Tibial artery (tissue), 4 donors: ENCODE measurements around the gene YIPF1.

Source experiments
- DNase-seq, 2 donors: peaks; one replicate each; pipeline ENCODE4 v3.0.0-alpha.2; 2019
- H3K27ac ChIP-seq, 2 donors: fragments of 200-600 bp; sonication (generic) in 1 of 2; 1 replicate in 1 of 2; 2 replicates in 1 of 2; pipeline ENCODE4 v1.5.1; 2018 to 2019; ENCODE audit warnings: mild to moderate bottlenecking in 1 of 2
- H3K27me3 ChIP-seq, 2 donors: fragments of 200-600 bp; sonication (generic) in 1 of 2; one replicate each; pipeline versions ENCODE4 v1.5.1 to v1.6.0; 2016 to 2019
- H3K36me3 ChIP-seq, 3 donors: fragments of 200-600 bp; sonication (generic) in 2 of 3; one replicate each; pipeline ENCODE4 v1.5.1; 2016 to 2019; ENCODE audit warnings: mild to moderate bottlenecking in 2 of 3
- H3K4me1 ChIP-seq, 4 donors: fragments of 200-600 bp; sonication (generic) in 2 of 4; 1 replicate in 3 of 4; 2 replicates in 1 of 4; pipeline ENCODE4 v1.5.1; 2016 to 2019
- H3K4me3 ChIP-seq, 2 donors: fragments of 200-600 bp; sonication (generic) in 1 of 2; 1 replicate in 1 of 2; 2 replicates in 1 of 2; pipeline ENCODE4 v1.5.1; 2018 to 2019; ENCODE audit warnings: mild to moderate bottlenecking in 2 of 2
- H3K9me3 ChIP-seq, 3 donors: fragments of 200-600 bp; sonication (generic) in 1 of 3; one replicate each; pipeline ENCODE4 v1.5.1; 2016 to 2019
- CTCF ChIP-seq, 2 experiments: fragments of 200-600 bp in 1 of 2; fragments of 450-650 bp in 1 of 2; IDR thresholded peaks; one replicate each; pipeline ENCODE4 v1.5.1; 2017 to 2019; ENCODE audit warnings: antibody characterized with exemption in 2 of 2, mild to moderate bottlenecking in 1 of 2, moderate library complexity in 1 of 2
- intact Hi-C: fragments of 100-400 bp; cut with DNase I; formaldehyde crosslinking; loops from one replicate; pipeline ENCODE4 v1.15.0; 2023; ENCODE audit warnings: low total_unique reads

Gene YIPF1

GRCh38 chr1:53902235-53903138, 12.9 kb upstream of the YIPF1 start:
- TF ChIP-seq CTCF (IDR thresholded peaks at IDR 0.05) = no peak
- H3K27me3 ChIP-seq = no peaks in the 10 kb centered on the region
- no peak for DNase-seq

GRCh38 chr1:53899708-53900107, 10.1 kb upstream of the YIPF1 start:
- H3K4me1 ChIP-seq = peaks cover 0 to 58% (median 42%) of the 10 kb centered on the region in 4 donors
- no peaks in the 10 kb centered on the region for H3K9me3 ChIP-seq
- H3K36me3 ChIP-seq = no peaks in the 10 kb centered on the region
- DNase-seq = no peak
- H3K27ac ChIP-seq = peak overlapping the region in 1 of 2 donors; percentile 71
- H3K4me3 ChIP-seq = no peak overlapping the region
- no peak for TF ChIP-seq CTCF (IDR thresholded peaks at IDR 0.05)
- intact Hi-C loops = no loop called here
- no peaks in the 10 kb centered on the region for H3K27me3 ChIP-seq

More at GRCh38 chr1:53902235-53903138, 12.9 kb upstream of the YIPF1 start:
- Histone ChIP-seq H3K4me3 (no peak overlapping the region), H3K36me3 (no peaks in the 10 kb centered on the region), H3K4me1 (peaks cover 0 to 36% (median 27%) of the 10 kb centered on the region in 4 donors), H3K9me3 (no peaks in the 10 kb centered on the region), H3K27ac (peak overlapping the region in 1 of 2 donors; percentile 33)
- intact Hi-C loops = no loop called here

- peak overlapping the region; percentile 23 to 71 for H3K27ac ChIP-seq
- H3K4me3 ChIP-seq = peak overlapping the region in 1 of 2 donors; percentile 4
- H3K27me3 ChIP-seq = no peaks in the 10 kb centered on the region
- H3K9me3 ChIP-seq = no peaks in the 10 kb centered on the region
- no peak for TF ChIP-seq CTCF (IDR thresholded peaks at IDR 0.05)
- peaks cover 0 to 58% (median 42%) of the 10 kb centered on the region in 4 donors for H3K4me1 ChIP-seq
- no peaks in the 10 kb centered on the region for H3K36me3 ChIP-seq
- intact Hi-C loops = no loop called here
- no peak for DNase-seq
Observed at GRCh38 chr1:53899206-53899628, 9.6 kb upstream of the YIPF1 start.

GRCh38 chr1:53896635-53897229, 7.1 kb upstream of the YIPF1 start:
- no peaks in the 10 kb centered on the region for H3K36me3 ChIP-seq
- H3K4me1 ChIP-seq = peaks cover 0 to 48% (median 38%) of the 10 kb centered on the region in 4 donors
- H3K9me3 ChIP-seq = no peaks in the 10 kb centered on the region
- no peaks in the 10 kb centered on the region for H3K27me3 ChIP-seq
- peak; percentile 27 to 77 for DNase-seq
- H3K27ac ChIP-seq = peak overlapping the region; percentile 40 to 71
- intact Hi-C loops = loop anchor here (2.0 kb wide), 1 partner anchor 48 kb away; the partner anchor contains the start of gene IFT25
- no peak overlapping the region for H3K4me3 ChIP-seq
- TF ChIP-seq CTCF (IDR thresholded peaks at IDR 0.05) = no peak

GRCh38 chr1:53895421-53895820, 5.8 kb upstream of the YIPF1 start:
- H3K9me3 ChIP-seq = no peaks in the 10 kb centered on the region
- peaks cover 0 to 52% (median 42%) of the 10 kb centered on the region in 4 donors for H3K4me1 ChIP-seq
- H3K4me3 ChIP-seq = no peak overlapping the region
- H3K36me3 ChIP-seq = no peaks in the 10 kb centered on the region
- no peak for DNase-seq
- no peak overlapping the region for H3K27ac ChIP-seq
- no peak for TF ChIP-seq CTCF (IDR thresholded peaks at IDR 0.05)
- intact Hi-C loops = no loop called here
- no peaks in the 10 kb centered on the region for H3K27me3 ChIP-seq
